ENCODE results near the gene BABAM2. TPM values are rescaled to one million over a fixed set of nuclear protein-coding genes. Genes with fewer than 3 reads are reported as not detected.

BABAM2 gene
- polyA plus RNA-seq, 3 donors: 33.2 to 52.8 (median 49.3) TPM

DNA sequence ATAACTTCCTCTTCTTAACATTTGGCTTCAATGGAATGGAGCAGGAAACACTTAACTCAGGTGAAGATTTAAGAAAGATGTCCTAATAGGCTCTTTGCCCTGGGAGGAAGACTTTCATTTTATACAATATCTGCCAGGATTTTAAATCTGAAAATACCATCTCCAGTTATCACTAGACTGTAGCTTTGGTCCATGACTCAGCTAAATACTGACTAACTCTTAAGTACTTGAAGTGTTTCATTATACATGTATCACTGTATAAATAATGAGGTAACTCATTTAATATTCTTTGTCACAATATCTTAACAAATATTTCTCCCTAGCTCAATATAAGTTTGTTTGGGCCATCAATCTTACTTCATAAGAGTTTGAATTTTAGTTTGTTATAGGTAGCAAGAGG is 35.1 kb upstream of the BABAM2 start:
- H3K27me3 Mint-ChIP-seq (ENCODE audit: low read depth in 3 of 3): no peaks in the 10 kb centered on the region
- Histone ChIP-seq H3K4me2 (replicated peaks; ENCODE audit: extremely low read depth, low read length, poor library complexity, severe bottlenecking) (no peak overlapping the region), H3K27ac (ENCODE audit: low read depth in 1 of 2, low read length in 2 of 2) (no peak overlapping the region), H3K9ac (ENCODE audit: insufficient read depth, low read length, poor library complexity, severe bottlenecking) (no peak overlapping the region), H3K79me2 (ENCODE audit: insufficient read depth, low read length) (no peaks in the 10 kb centered on the region), H3K4me3 (replicated peaks in 1 of 3; ENCODE audit: low read depth in 2 of 3, low read length in 3 of 3) (no peak overlapping the region), H2AFZ (ENCODE audit: insufficient read depth, low read depth, low read length, poor library complexity, severe bottlenecking) (no peak overlapping the region), H3K27me3 (ENCODE audit: control insufficient read depth in 2 of 2, insufficient read depth in 2 of 2, low read length in 2 of 2) (no peaks in the 10 kb centered on the region), H3K36me3 (replicated peaks in 1 of 2; ENCODE audit: control insufficient read depth in 1 of 2, insufficient read depth in 2 of 2, low read length in 2 of 2) (no peaks in the 10 kb centered on the region), H3K9me3 (replicated peaks in 1 of 2; ENCODE audit: control insufficient read depth in 1 of 2, insufficient read depth in 1 of 2, low read length in 2 of 2) (no peaks in the 10 kb centered on the region), H4K20me1 (ENCODE audit: insufficient read depth, low read length) (no peaks in the 10 kb centered on the region), H3K4me1 (ENCODE audit: control insufficient read depth in 1 of 2, insufficient read depth in 2 of 2, low read length in 2 of 2) (peaks cover 20 to 39% of the 10 kb centered on the region in 2 donors)
- peak in 1 of 3 donors; percentile 24 for DNase-seq
- peaks cover 0 to 7% (median 0%) of the 10 kb centered on the region in 7 donors for H3K9me3 Mint-ChIP-seq
- TF ChIP-seq, protein P1, sequence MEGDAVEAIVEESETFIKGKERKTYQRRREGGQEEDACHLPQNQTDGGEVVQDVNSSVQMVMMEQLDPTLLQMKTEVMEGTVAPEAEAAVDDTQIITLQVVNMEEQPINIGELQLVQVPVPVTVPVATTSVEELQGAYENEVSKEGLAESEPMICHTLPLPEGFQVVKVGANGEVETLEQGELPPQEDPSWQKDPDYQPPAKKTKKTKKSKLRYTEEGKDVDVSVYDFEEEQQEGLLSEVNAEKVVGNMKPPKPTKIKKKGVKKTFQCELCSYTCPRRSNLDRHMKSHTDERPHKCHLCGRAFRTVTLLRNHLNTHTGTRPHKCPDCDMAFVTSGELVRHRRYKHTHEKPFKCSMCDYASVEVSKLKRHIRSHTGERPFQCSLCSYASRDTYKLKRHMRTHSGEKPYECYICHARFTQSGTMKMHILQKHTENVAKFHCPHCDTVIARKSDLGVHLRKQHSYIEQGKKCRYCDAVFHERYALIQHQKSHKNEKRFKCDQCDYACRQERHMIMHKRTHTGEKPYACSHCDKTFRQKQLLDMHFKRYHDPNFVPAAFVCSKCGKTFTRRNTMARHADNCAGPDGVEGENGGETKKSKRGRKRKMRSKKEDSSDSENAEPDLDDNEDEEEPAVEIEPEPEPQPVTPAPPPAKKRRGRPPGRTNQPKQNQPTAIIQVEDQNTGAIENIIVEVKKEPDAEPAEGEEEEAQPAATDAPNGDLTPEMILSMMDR (IDR thresholded peaks at IDR 0.05): no peak
- H3K27ac Mint-ChIP-seq: peak overlapping the region in 6 of 7 donors; percentile 56 to 88 (median 77)
- H3K36me3 Mint-ChIP-seq: peaks cover 0 to 2% of the 10 kb centered on the region in 2 donors
- no peak overlapping the region for H3K4me3 Mint-ChIP-seq
- intact Hi-C loops (cut with micrococcal nuclease): no loop called here
- peaks cover 36% of the 10 kb centered on the region for H3K4me1 Mint-ChIP-seq

DNA sequence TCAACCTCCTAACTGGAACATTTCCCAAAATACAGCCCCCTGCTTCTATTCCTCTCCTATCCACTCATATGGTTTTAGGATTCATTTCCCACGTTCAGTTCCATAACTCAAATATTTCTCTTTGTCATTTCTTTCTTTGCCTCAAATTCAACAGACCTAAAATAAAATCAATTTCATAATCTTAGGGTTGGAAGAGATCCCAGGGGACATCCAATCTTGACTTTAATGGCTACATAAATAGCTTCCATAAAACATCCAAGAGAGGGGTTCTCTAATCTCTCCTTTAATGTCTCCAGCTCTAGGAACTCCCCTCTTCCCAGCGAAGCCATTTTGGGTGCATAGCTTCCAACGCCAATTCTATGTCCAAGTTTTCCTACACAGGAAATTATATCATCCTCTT is 34.1 kb upstream of the BABAM2 start:
- H3K4me3 Mint-ChIP-seq: no peak overlapping the region
- H4K20me1 ChIP-seq (ENCODE audit: insufficient read depth, low read length): no peaks in the 10 kb centered on the region
- peaks cover 23 to 48% of the 10 kb centered on the region in 2 donors for H3K4me1 ChIP-seq (ENCODE audit: control insufficient read depth in 1 of 2, insufficient read depth in 2 of 2, low read length in 2 of 2)
- H3K27ac Mint-ChIP-seq: no peak overlapping the region
- H3K79me2 ChIP-seq (ENCODE audit: insufficient read depth, low read length): no peaks in the 10 kb centered on the region
- no peaks in the 10 kb centered on the region for H3K27me3 ChIP-seq (ENCODE audit: control insufficient read depth in 2 of 2, insufficient read depth in 2 of 2, low read length in 2 of 2)
- no peak for DNase-seq
- 96% methylated on average over 2 of the region's 3 CpGs for WGBS (ENCODE audit: insufficient coverage)
- no peaks in the 10 kb centered on the region for H3K27me3 Mint-ChIP-seq (ENCODE audit: low read depth in 3 of 3)
- TF ChIP-seq, protein P1 (IDR thresholded peaks at IDR 0.05): no peak
- no peaks in the 10 kb centered on the region for H3K9me3 ChIP-seq (replicated peaks in 1 of 2; ENCODE audit: control insufficient read depth in 1 of 2, insufficient read depth in 1 of 2, low read length in 2 of 2)
- no peaks in the 10 kb centered on the region for H3K36me3 ChIP-seq (replicated peaks in 1 of 2; ENCODE audit: control insufficient read depth in 1 of 2, insufficient read depth in 2 of 2, low read length in 2 of 2)
- H3K27ac ChIP-seq (ENCODE audit: low read depth in 1 of 2, low read length in 2 of 2): no peak overlapping the region
- peaks cover 0 to 7% (median 0%) of the 10 kb centered on the region in 7 donors for H3K9me3 Mint-ChIP-seq
- H3K36me3 Mint-ChIP-seq: no peaks in the 10 kb centered on the region
- no peak overlapping the region for H3K4me2 ChIP-seq (replicated peaks; ENCODE audit: extremely low read depth, low read length, poor library complexity, severe bottlenecking)
- H2AFZ ChIP-seq (ENCODE audit: insufficient read depth, low read depth, low read length, poor library complexity, severe bottlenecking): no peak overlapping the region
- peaks cover 42% of the 10 kb centered on the region for H3K4me1 Mint-ChIP-seq
- intact Hi-C loops (cut with micrococcal nuclease): no loop called here
- H3K9ac ChIP-seq (ENCODE audit: insufficient read depth, low read length, poor library complexity, severe bottlenecking): no peak overlapping the region
- H3K4me3 ChIP-seq (replicated peaks in 1 of 3; ENCODE audit: low read depth in 2 of 3, low read length in 3 of 3): no peak overlapping the region
